H1 (cell line): ENCODE results near the gene NMRAL1. TPM values are rescaled to one million over a fixed set of nuclear protein-coding genes. Genes with fewer than 3 reads are reported as not detected.

ENCODE experiments used
- ATF2 ChIP-seq: IDR thresholded peaks from 2 replicates; pipeline ENCODE4 v1.6.1; 2012; ENCODE audit warnings: low read length, inconsistent platforms
- BACH1 ChIP-seq: IDR thresholded peaks from 2 replicates; pipeline ENCODE4 v1.6.1; 2012; ENCODE audit warnings: low read length, improper control_type of control experiment
- CREB1 ChIP-seq: IDR thresholded peaks from 2 replicates; pipeline ENCODE4 v1.6.1; 2012; ENCODE audit warnings: inconsistent platforms
- E2F6 ChIP-seq: IDR thresholded peaks from 2 replicates; pipeline ENCODE4 v1.6.1; 2012; ENCODE audit warnings: inconsistent platforms
- HDAC6 ChIP-seq: IDR thresholded peaks from one replicate; pipeline ENCODE4 v1.7.1; 2012; ENCODE audit warnings: low read depth, mild to moderate bottlenecking, inconsistent platforms, low read length, moderate library complexity
- POU5F1 ChIP-seq: IDR thresholded peaks from 2 replicates; pipeline ENCODE4 v1.6.1; 2011; ENCODE audit warnings: low read depth, mild to moderate bottlenecking, low read length, moderate library complexity
- TEAD4 ChIP-seq: IDR thresholded peaks from 2 replicates; pipeline ENCODE4 v1.6.1; 2012; ENCODE audit warnings: low read depth, low read length, inconsistent platforms, mixed read lengths
- ZNF274 ChIP-seq: IDR thresholded peaks from 2 replicates; pipeline ENCODE4 v1.7.0; 2012; ENCODE audit warnings: low read length, borderline replicate concordance; ENCODE audit errors: extremely low read depth
- polyA plus RNA-seq, 7 experiments: library from polyadenylated mRNA; depleted of rRNA in 3 of 7; stranded (reverse) in 5 of 7; unstranded in 2 of 7; fragments of >200 nt in 5 of 7; fragments of 200-250 nt in 2 of 7; gene quantifications; 1 replicate in 5 of 7; 2 replicates in 1 of 7; 4 replicates in 1 of 7; pipeline versions ENCODE4 v1.2.1 to v1.2.3, GENCODE V29; 2011 to 2013; ENCODE audit warnings: missing spikeins in 2 of 7, mixed read lengths in 2 of 7
- total RNA-seq: library from RNA; stranded (reverse); fragmentation: NEBNext Ultra II Directional; extraction: Animal tissue kit (Norgen Biotek cat#: 25700); gene quantifications from 2 replicates; pipeline ENCODE4 v1.2.1, GENCODE V29; 2021

Gene NMRAL1
- total and polyA plus RNA-seq, 2 of the 8 experiments (the other 6 are each of a cell fraction or from before 2014, with no cell fraction given), result 66.8 to 143 TPM

GRCh38 chr16:4443986-4444385 lies 30.4 kb downstream of the NMRAL1 start (continued):
- TF ChIP-seq ZNF274 (no peak), TEAD4 (no peak), BACH1 (no peak), CREB1 (no peak), POU5F1 (no peak), ATF2 (no peak), HDAC6 (no peak), E2F6 (no peak)
- TF ChIP-seq, all 59 proteins: peak for 0
